Vagina (tissue), 2 donors: ENCODE results near the gene SPACA4.

Experiments
- CTCF ChIP-seq, 3 experiments: fragments of 450-650 bp in 2 of 3; fragments of 200-600 bp in 1 of 3; sonication (generic) in 1 of 3; IDR thresholded peaks; one replicate each; pipeline ENCODE4 v1.5.1; 2017 to 2019; ENCODE audit warnings: antibody characterized with exemption in 3 of 3, mild to moderate bottlenecking in 2 of 3, moderate library complexity in 2 of 3
- POLR2A ChIP-seq, 2 donors: fragments of 450-650 bp; IDR thresholded peaks; one replicate each; pipeline ENCODE4 v1.6.1; 2017; ENCODE audit warnings: antibody characterized with exemption in 2 of 2, mild to moderate bottlenecking in 2 of 2, moderate library complexity in 2 of 2
- POLR2AphosphoS5 ChIP-seq, 2 donors: sonication (generic); formaldehyde crosslinking; IDR thresholded peaks; one replicate each; pipeline ENCODE4 v1.9.0; 2017; ENCODE audit warnings: antibody characterized with exemption in 2 of 2, mild to moderate bottlenecking in 2 of 2, low read depth in 1 of 2; ENCODE audit not compliant: insufficient read depth in 1 of 2

GRCh38 chr19:48645620-48646000 is 39.1 kb downstream of the SPACA4 start:
- TF ChIP-seq CTCF (IDR thresholded peaks at IDR 0.05) = no peak
- no peak for TF ChIP-seq POLR2A (IDR thresholded peaks at IDR 0.05)
- TF ChIP-seq POLR2AphosphoS5 (IDR thresholded peaks at IDR 0.05; ENCODE audit: insufficient read depth in 1 of 2, low read depth in 1 of 2) = no peak
